PFSK-1 (cell line): ENCODE measurements around the gene CHST9.

ENCODE experiments used
- POLR2AphosphoS5 ChIP-seq: IDR thresholded peaks from 2 replicates; pipeline ENCODE4 v1.6.1; 2012; ENCODE audit warnings: low read depth, mild to moderate bottlenecking, control low read depth, low read length, moderate library complexity
- REST ChIP-seq, 2 experiments: IDR thresholded peaks; 2 replicates each; pipeline versions ENCODE4 v1.6.1 to v1.8.0; 2011 to 2012; ENCODE audit warnings: low read depth in 2 of 2, low read length in 2 of 2, control low read depth in 1 of 2, inconsistent platforms in 1 of 2, mild to moderate bottlenecking in 1 of 2, moderate library complexity in 1 of 2; ENCODE audit not compliant: insufficient read depth in 1 of 2
- SIN3A ChIP-seq: IDR thresholded peaks from 2 replicates; pipeline ENCODE4 v1.6.1; 2012; ENCODE audit warnings: mild to moderate bottlenecking, low read length, moderate library complexity, borderline replicate concordance; ENCODE audit not compliant: insufficient read depth
- TAF1 ChIP-seq: IDR thresholded peaks from 2 replicates; pipeline ENCODE4 v1.6.1; 2012; ENCODE audit warnings: low read length, control low read depth, borderline replicate concordance; ENCODE audit not compliant: insufficient read depth

GRCh38 chr18:26976206-26976605 is 208.9 kb downstream of the CHST9 start:
- TF ChIP-seq REST (IDR thresholded peaks at IDR 0.05; ENCODE audit: insufficient read depth in 1 of 2, low read depth in 2 of 2, low read length in 2 of 2): no peak
- no peak for TF ChIP-seq POLR2AphosphoS5
- no peak for TF ChIP-seq TAF1
- no peak for TF ChIP-seq SIN3A
